Effector memory CD4-positive, alpha-beta T cell (primary cell): ENCODE measurements around the gene CBX5.
"Not testable (repeated sequence)": the region's sequence is repeated elsewhere in the genome, so short reads cannot be mapped to it uniquely, and the experiment has no call there.

Experiments
- DNase-seq, 3 donors: peaks; one replicate each; pipeline ENCODE4 v3.0.0-alpha.2; 2020
- H3K27ac ChIP-seq: 2 replicates; pipeline ENCODE4 v1.7.0; 2013; ENCODE audit warnings: mild to moderate bottlenecking, low read length, moderate library complexity; ENCODE audit not compliant: insufficient read depth, poor library complexity, severe bottlenecking
- H3K27me3 ChIP-seq: replicated peaks from 2 replicates; pipeline ENCODE4 v1.7.0; 2013; ENCODE audit warnings: mild to moderate bottlenecking, low read length; ENCODE audit not compliant: insufficient read depth, control insufficient read depth, poor library complexity, severe bottlenecking
- H3K36me3 ChIP-seq: 2 replicates; pipeline ENCODE4 v1.7.0; 2013; ENCODE audit warnings: mild to moderate bottlenecking, low read length, moderate library complexity; ENCODE audit not compliant: control insufficient read depth, insufficient read depth
- H3K4me1 ChIP-seq: 2 replicates; pipeline ENCODE4 v1.7.0; 2013; ENCODE audit warnings: low read length, mild to moderate bottlenecking; ENCODE audit not compliant: control insufficient read depth, insufficient read depth, poor library complexity, severe bottlenecking
- H3K4me3 ChIP-seq: 2 replicates; pipeline ENCODE4 v1.7.0; 2013; ENCODE audit warnings: low read length, low read depth, mild to moderate bottlenecking; ENCODE audit not compliant: insufficient read depth, poor library complexity, severe bottlenecking
- H3K9me3 ChIP-seq: 2 replicates; pipeline ENCODE4 v1.7.0; 2013; ENCODE audit warnings: mild to moderate bottlenecking, low read length, moderate library complexity; ENCODE audit not compliant: control insufficient read depth

The CBX5 gene

GRCh38 chr12:54246011-54246641, 33.8 kb downstream of the CBX5 start:
- H3K4me3 ChIP-seq, result no peak overlapping the region
- no peak overlapping the region for H3K27ac ChIP-seq
- H3K4me1 ChIP-seq, result no peaks in the 10 kb centered on the region
- H3K27me3 ChIP-seq, result no peaks in the 10 kb centered on the region
- H3K9me3 ChIP-seq, result no peaks in the 10 kb centered on the region
- peaks cover 25% of the 10 kb centered on the region for H3K36me3 ChIP-seq
- DNase-seq, result no peak

DNA sequence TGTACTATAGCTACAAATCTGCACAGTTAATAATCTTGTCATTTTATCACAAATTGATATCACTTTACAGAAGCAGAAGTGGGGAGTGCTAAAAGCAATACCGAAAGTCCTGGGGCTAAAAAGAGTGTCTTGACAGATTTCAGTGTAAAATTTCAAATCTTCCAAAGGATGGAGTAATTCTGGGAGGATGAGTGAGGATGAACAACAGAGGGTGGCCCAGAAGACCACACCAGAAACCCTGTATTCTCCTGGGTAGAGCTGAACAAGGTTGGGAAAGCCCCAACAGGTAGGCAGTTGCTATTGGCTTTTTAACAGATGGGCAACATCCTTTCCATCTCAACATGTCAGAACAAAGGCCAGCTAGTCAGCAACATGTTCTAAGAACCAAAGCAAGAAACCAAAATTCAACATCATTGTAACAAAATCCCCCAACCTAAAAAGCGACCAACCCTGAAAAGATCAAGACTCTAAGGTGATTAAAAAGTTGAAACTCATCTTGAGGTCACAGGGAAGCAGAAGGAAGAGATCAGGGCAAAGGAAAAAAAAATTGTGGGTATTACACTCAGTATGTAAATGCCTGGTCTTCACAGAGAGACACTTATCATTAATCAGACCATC, 38.8 kb downstream of the CBX5 start:
- DNase-seq, result no peak
- Histone ChIP-seq H3K4me3 (no peak overlapping the region), H3K9me3 (no peaks in the 10 kb centered on the region), H3K4me1 (no peaks in the 10 kb centered on the region), H3K27me3 (no peaks in the 10 kb centered on the region), H3K27ac (no peak overlapping the region), H3K36me3 (peaks cover 22% of the 10 kb centered on the region)

GRCh38 chr12:54240129-54240528, 39.8 kb downstream of the CBX5 start:
- no peaks in the 10 kb centered on the region for H3K4me1 ChIP-seq
- no peak overlapping the region for H3K4me3 ChIP-seq
- peaks cover 20% of the 10 kb centered on the region for H3K36me3 ChIP-seq
- H3K27me3 ChIP-seq, result no peaks in the 10 kb centered on the region
- DNase-seq, result no peak
- no peaks in the 10 kb centered on the region for H3K9me3 ChIP-seq
- H3K27ac ChIP-seq, result no peak overlapping the region

- Histone ChIP-seq H3K27me3 (no peaks in the 10 kb centered on the region), H3K36me3 (peaks cover 20% of the 10 kb centered on the region), H3K27ac (no peak overlapping the region), H3K4me3 (no peak overlapping the region), H3K9me3 (no peaks in the 10 kb centered on the region), H3K4me1 (no peaks in the 10 kb centered on the region)
- DNase-seq, result no peak
These were observed 40.3 kb downstream of the CBX5 start for GRCh38 chr12:54239620-54240019.

DNA sequence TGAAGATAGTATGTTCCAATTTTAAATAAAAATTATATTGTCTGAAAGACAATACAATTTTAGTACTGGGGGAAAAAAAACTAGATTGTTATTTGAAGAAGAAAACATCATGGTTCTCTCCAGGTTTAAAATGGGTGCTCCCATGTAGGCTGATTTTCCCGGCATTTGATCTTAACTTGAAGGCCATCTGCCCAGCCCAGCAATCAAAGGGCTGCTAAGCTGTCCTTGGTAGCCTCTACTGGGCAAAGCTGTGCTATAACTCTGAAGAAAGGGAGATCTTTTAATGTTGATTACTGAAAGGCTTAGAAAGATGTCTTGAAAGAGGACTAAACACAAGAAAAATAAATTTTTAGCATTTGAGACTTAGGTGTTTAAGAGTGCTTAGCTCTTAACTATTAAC, 41.4 kb downstream of the CBX5 start:
- Histone ChIP-seq H3K27ac (no peak overlapping the region), H3K36me3 (peaks cover 20% of the 10 kb centered on the region), H3K4me1 (no peaks in the 10 kb centered on the region), H3K4me3 (no peak overlapping the region), H3K9me3 (no peaks in the 10 kb centered on the region), H3K27me3 (no peaks in the 10 kb centered on the region)
- DNase-seq, result no peak

DNA sequence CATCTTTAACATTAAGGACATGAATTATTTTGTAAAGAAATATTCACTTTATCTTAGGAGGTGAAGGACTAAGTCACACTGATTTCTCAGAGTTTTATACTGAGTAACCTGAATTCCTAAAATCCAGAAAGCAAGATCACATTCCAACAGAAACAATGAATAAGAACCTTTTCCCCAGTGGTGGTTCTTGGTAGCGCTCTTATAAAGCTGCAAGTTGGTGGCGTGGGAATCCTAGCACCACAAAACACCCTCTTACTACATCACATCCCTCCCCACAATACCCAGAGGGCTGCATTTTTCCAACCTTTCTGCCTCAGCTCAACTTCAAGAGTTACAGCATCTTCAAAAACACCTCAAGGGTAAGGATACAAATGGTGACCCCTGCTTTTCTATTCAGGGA, 47.1 kb downstream of the CBX5 start:
- H3K4me1 ChIP-seq, result no peaks in the 10 kb centered on the region
- H3K36me3 ChIP-seq, result no peaks in the 10 kb centered on the region
- H3K4me3 ChIP-seq, result no peak overlapping the region
- H3K27ac ChIP-seq, result no peak overlapping the region
- H3K9me3 ChIP-seq, result no peaks in the 10 kb centered on the region
- no peaks in the 10 kb centered on the region for H3K27me3 ChIP-seq
- DNase-seq, result no peak

DNA sequence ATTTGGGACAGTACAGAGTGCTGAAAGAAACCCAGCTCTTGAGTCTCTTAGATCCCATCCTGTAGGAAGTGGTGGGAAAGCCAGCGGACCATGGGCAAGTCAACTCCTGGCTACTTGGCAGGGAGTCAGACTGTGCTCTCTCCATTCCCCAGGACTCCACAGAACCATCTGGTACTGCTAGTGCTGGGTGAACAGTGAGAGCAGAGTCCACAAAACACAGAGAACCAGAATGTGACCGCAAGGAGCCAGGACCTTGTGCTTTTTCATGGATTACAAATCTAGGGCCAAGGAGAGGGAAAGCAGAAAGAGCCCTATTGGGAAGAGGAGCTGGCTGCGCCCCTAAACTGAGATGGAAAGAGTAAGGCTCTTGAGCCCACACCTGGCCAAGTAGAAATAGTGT, 48.7 kb downstream of the CBX5 start:
- not testable (repeated sequence) for H3K9me3 ChIP-seq, H3K27ac ChIP-seq, DNase-seq, H3K4me1 ChIP-seq, H3K36me3 ChIP-seq, H3K4me3 ChIP-seq, H3K27me3 ChIP-seq

DNA sequence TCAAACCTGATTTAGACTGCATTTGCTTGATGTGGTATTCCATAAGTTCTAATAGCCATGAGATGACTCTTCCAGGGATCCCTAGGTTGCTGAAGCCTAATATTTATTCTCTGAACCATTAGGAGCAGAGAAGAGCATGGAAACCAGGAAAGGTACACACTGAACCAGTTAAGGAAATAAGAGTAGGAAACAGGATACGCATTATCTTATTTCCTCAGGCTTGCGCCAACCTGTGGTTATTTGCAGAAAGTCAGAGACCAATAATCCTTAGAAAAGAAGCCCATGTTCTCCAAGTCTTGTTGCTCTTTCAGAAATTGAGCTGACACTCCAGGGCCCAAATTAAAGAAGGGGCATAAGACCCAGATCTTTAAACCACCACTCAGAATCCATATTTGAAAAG, 49.4 kb downstream of the CBX5 start:
- Histone ChIP-seq H3K27ac (no peak overlapping the region), H3K4me1 (no peaks in the 10 kb centered on the region)
- DNase-seq, result no peak

GRCh38 chr12:54229624-54230212, 50.2 kb downstream of the CBX5 start:
- no peak overlapping the region for H3K27ac ChIP-seq
- no peak overlapping the region for H3K4me3 ChIP-seq
- H3K27me3 ChIP-seq, result no peaks in the 10 kb centered on the region
- DNase-seq, result no peak
- H3K9me3 ChIP-seq, result no peaks in the 10 kb centered on the region
- H3K4me1 ChIP-seq, result no peaks in the 10 kb centered on the region
- no peaks in the 10 kb centered on the region for H3K36me3 ChIP-seq

More for the DNA sequence above, 49.4 kb downstream of the CBX5 start:
- Histone ChIP-seq H3K4me3 (no peak overlapping the region), H3K9me3 (no peaks in the 10 kb centered on the region), H3K36me3 (no peaks in the 10 kb centered on the region), H3K27me3 (no peaks in the 10 kb centered on the region)

DNA sequence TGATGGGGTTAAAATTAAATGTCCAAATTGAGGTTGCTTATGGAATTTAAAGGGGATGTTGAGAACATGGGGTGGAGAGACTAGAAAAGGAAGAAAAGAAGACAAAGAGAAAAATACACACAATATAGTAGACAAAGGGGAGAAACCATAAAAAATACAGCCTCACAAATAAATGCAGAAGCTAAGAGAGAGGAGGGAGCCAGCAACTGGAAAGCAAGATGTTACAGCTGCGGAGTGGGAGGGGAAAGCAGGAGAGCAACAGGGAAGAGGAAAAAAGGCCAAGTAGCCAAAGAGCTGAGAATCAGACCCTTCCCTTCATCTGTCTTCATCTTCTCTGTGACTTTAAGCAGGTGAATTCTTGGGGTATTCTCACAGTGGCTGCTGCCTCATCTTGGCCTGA, 51.5 kb downstream of the CBX5 start:
- H3K27me3 ChIP-seq, result no peaks in the 10 kb centered on the region
- no peaks in the 10 kb centered on the region for H3K9me3 ChIP-seq
- no peak overlapping the region for H3K4me3 ChIP-seq
- H3K27ac ChIP-seq, result no peak overlapping the region
- no peaks in the 10 kb centered on the region for H3K36me3 ChIP-seq
- DNase-seq, result no peak
- H3K4me1 ChIP-seq, result no peaks in the 10 kb centered on the region
